PC-3 (cell line): Measurements from ENCODE around the gene RLIM. TPM values are rescaled to one million over a fixed set of nuclear protein-coding genes. Genes with fewer than 3 reads are reported as not detected.
"Not testable (repeated sequence)": the region's sequence is repeated elsewhere in the genome, so short reads cannot be mapped to it uniquely, and the experiment has no call there.

ENCODE experiments used
- ATAC-seq: fragments of 200-7000 bp; cut with Tn5 transposase; 2 replicates; pipeline ENCODE4 v1.9.1; 2020; ENCODE audit warnings: mild to moderate bottlenecking, moderate library complexity
- Bru-seq: library from RNA; stranded (reverse); fragments of 400-500 nt; gene quantifications from one replicate; lab custom pipeline; 2021; lab: Mats Ljungman, UMichigan
- BruChase-seq, 2 experiments: library from RNA; stranded (reverse); fragments of 400-500 nt; gene quantifications; one replicate each; lab custom pipeline; 2021; lab: Mats Ljungman, UMichigan
- BruUV-seq: library from RNA; stranded (reverse); fragments of 400-500 nt; replicated peaks from 2 replicates; lab custom pipeline; 2021; lab: Mats Ljungman, UMichigan
- CTCF ChIA-PET: fragments of 300-600 bp; sonication (Branson Sonifier 250); formaldehyde crosslinking; loops from one replicate; lab custom pipeline; 2022; ENCODE audit warnings: antibody characterized with exemption; lab: Charles Lee
- POLR2A ChIA-PET: fragments of 300-600 bp; sonication (Branson Sonifier 250); formaldehyde crosslinking; loops from one replicate; lab custom pipeline; 2022; ENCODE audit warnings: antibody characterized with exemption; ENCODE audit not compliant: unreplicated experiment; lab: Charles Lee
- DNase-seq: peaks from one replicate; pipeline ENCODE4 v3.0.0-alpha.2; 2015
- H2AFZ ChIP-seq: fragments of 300-600 bp; sonication (generic); 2 replicates; pipeline ENCODE4 v1.6.0; 2016; ENCODE audit warnings: antibody characterized with exemption, low read length
- H3F3A ChIP-seq: fragments of 300-600 bp; sonication (generic); one replicate; pipeline ENCODE4 v1.6.0; 2017; ENCODE audit warnings: antibody characterized with exemption, low read length, control low read depth, mild to moderate bottlenecking; ENCODE audit not compliant: unreplicated experiment
- H3K27ac ChIP-seq: fragments of 300-600 bp; sonication (generic); 2 replicates; pipeline ENCODE4 v1.5.1; 2016; ENCODE audit warnings: mild to moderate bottlenecking, low read length
- H3K27me3 ChIP-seq: fragments of 300-600 bp; sonication (generic); 2 replicates; pipeline ENCODE4 v1.6.1; 2016; ENCODE audit warnings: low read length, mixed read lengths
- H3K36me3 ChIP-seq: fragments of 300-600 bp; sonication (generic); 2 replicates; pipeline ENCODE4 v1.6.1; 2016; ENCODE audit warnings: low read depth, mixed run types, low read length, mixed read lengths
- H3K4me1 ChIP-seq: fragments of 300-600 bp; sonication (generic); 2 replicates; pipeline ENCODE4 v1.5.1; 2016; ENCODE audit warnings: low read length; ENCODE audit not compliant: insufficient read depth
- H3K4me2 ChIP-seq: fragments of 300-600 bp; sonication (generic); 2 replicates; pipeline ENCODE4 v1.6.0; 2016; ENCODE audit warnings: low read length
- H3K4me3 ChIP-seq: fragments of 300-600 bp; sonication (generic); 2 replicates; pipeline ENCODE4 v1.5.1; 2016; ENCODE audit warnings: mild to moderate bottlenecking, low read length, mixed read lengths
- H3K79me2 ChIP-seq: fragments of 300-600 bp; sonication (generic); 2 replicates; pipeline ENCODE4 v1.6.1; 2017; ENCODE audit warnings: low read length, mixed read lengths
- H3K9ac ChIP-seq: fragments of 300-600 bp; sonication (generic); 2 replicates; pipeline ENCODE4 v1.6.0; 2016; ENCODE audit warnings: mild to moderate bottlenecking, low read length
- H3K9me2 ChIP-seq: fragments of 300-600 bp; sonication (generic); replicated peaks from 2 replicates; pipeline ENCODE4 v1.6.1; 2016; ENCODE audit warnings: mixed run types, low read length, mixed read lengths
- H3K9me3 ChIP-seq: fragments of 300-600 bp; sonication (generic); 2 replicates; pipeline ENCODE4 v1.6.1; 2016; ENCODE audit warnings: low read length, mixed read lengths
- H4K20me1 ChIP-seq: fragments of 300-600 bp; sonication (generic); 2 replicates; pipeline ENCODE4 v1.6.1; 2016; ENCODE audit warnings: low read length, mixed read lengths
- CTCF ChIP-seq: fragments of 300-600 bp; sonication (generic); conservative IDR thresholded peaks from 2 replicates; pipeline ENCODE4 v1.5.1; 2017; ENCODE audit warnings: antibody characterized with exemption, low read depth, mild to moderate bottlenecking, low read length
- EZH2 ChIP-seq: fragments of 300-600 bp; sonication (generic); IDR thresholded peaks from one replicate; pipeline ENCODE4 v1.6.1; 2017; ENCODE audit warnings: antibody characterized with exemption, mild to moderate bottlenecking, low read length; ENCODE audit not compliant: unreplicated experiment
- EZH2phosphoT487 ChIP-seq: fragments of 300-600 bp; sonication (generic); IDR thresholded peaks from 2 replicates; pipeline ENCODE4 v1.6.1; 2018; ENCODE audit warnings: mild to moderate bottlenecking, antibody characterized with exemption, low read length, borderline replicate concordance
- intact Hi-C: fragments of 100-400 bp; cut with micrococcal nuclease; formaldehyde crosslinking; loops from 2 replicates; pipeline ENCODE4 v1.9.0; 2023
- long read RNA-seq: library from polyadenylated mRNA; unstranded; transcript quantifications from one replicate; pipeline ENCODE4 v2.0.0, GENCODE V29; 2021; ENCODE audit not compliant: unreplicated experiment
- total RNA-seq: library from RNA; depleted of rRNA; stranded (reverse); fragments of >200 nt; gene quantifications from 2 replicates; pipeline ENCODE4 v1.2.3, GENCODE V29; 2014; rRNA removed

RLIM gene
- 34.5 and 37.5 TPM in 2 replicates for total RNA-seq
- percentile 96 among the genes with signal in this experiment for Bru-seq, nascent RNA
- percentile 97 among the genes with signal in this experiment for BruChase-seq, experiment 1, labeled RNA remaining after a 6-hour chase
- BruChase-seq, experiment 2, labeled RNA remaining after a 2-hour chase = percentile 97 among the genes with signal in this experiment
- long read RNA-seq, full-length matches to known transcripts = 41 of 62 reads
- long read RNA-seq, partial matches to known transcripts = 0 of 62 reads
- long read RNA-seq, other reads (novel, unspliced or antisense) = 21 of 62 reads

GRCh38 chrX:74614093-74614909, at the start of gene RLIM:
RLIM (minus strand) TSS chrX:74614624; CDS start chrX:74595977, 18,647 bp downstream.
- peaks cover 14% of the 10 kb centered on the region for H3K4me1 ChIP-seq
- TSS peak; percentile 47 for BruUV-seq

GRCh38 chrX:74656079-74656745, 41.8 kb upstream of the RLIM start:
- Histone ChIP-seq H3K27ac (no peak overlapping the region), H3K4me2 (no peak overlapping the region), H3K27me3 (no peaks in the 10 kb centered on the region), H3K36me3 (no peaks in the 10 kb centered on the region), H2AFZ (no peak overlapping the region), H3K4me3 (no peak overlapping the region), H4K20me1 (no peaks in the 10 kb centered on the region), H3K4me1 (no peaks in the 10 kb centered on the region), H3F3A (no peaks in the 10 kb centered on the region), H3K9me3 (no peaks in the 10 kb centered on the region), H3K9me2 (no peaks in the 10 kb centered on the region), H3K79me2 (no peaks in the 10 kb centered on the region), H3K9ac (no peak overlapping the region)
- BruUV-seq = no TSS peak
- intact Hi-C loops = no loop called here
- DNase-seq (no peak), ATAC-seq (no peak)
- ChIA-PET POLR2A (no interaction called here), CTCF (no interaction called here)
- TF ChIP-seq EZH2phosphoT487 = no peak
- no peak for TF ChIP-seq EZH2
- no peak for TF ChIP-seq CTCF

More at GRCh38 chrX:74614093-74614909, at the start of gene RLIM:
- no peak for TF ChIP-seq CTCF
- no peak for TF ChIP-seq EZH2
- TF ChIP-seq EZH2phosphoT487 = no peak
- peaks cover 30% of the 10 kb centered on the region for H4K20me1 ChIP-seq
- H3F3A ChIP-seq = no peaks in the 10 kb centered on the region
- peak within 1 kb of the TSS; percentile 100 for H3K9ac ChIP-seq
- POLR2A ChIA-PET = no interaction called here
- H3K36me3 ChIP-seq = peaks cover 27% of the 10 kb centered on the region
- H3K9me2 ChIP-seq = no peaks in the 10 kb centered on the region
- peak within 1 kb of the TSS; percentile 83 for H3K27ac ChIP-seq
- no peaks in the 10 kb centered on the region for H3K27me3 ChIP-seq
- intact Hi-C loops = no loop called here
- no peaks in the 10 kb centered on the region for H3K9me3 ChIP-seq
- H2AFZ ChIP-seq = peak within 1 kb of the TSS; percentile 99
- ATAC-seq (peak; percentile 98), DNase-seq (peak; percentile 95)
- H3K79me2 ChIP-seq = peaks cover 55% of the 10 kb centered on the region
- CTCF ChIA-PET = no interaction called here
- peak within 1 kb of the TSS; percentile 98 for H3K4me2 ChIP-seq
- peak within 1 kb of the TSS; percentile 99 for H3K4me3 ChIP-seq

- H3F3A ChIP-seq, H3K27me3 ChIP-seq, DNase-seq, H3K9ac ChIP-seq, H4K20me1 ChIP-seq, H3K36me3 ChIP-seq, CTCF ChIA-PET, H3K4me3 ChIP-seq, H3K4me1 ChIP-seq, H3K79me2 ChIP-seq, POLR2A ChIA-PET, H3K9me3 ChIP-seq, intact Hi-C loops, H3K27ac ChIP-seq, BruUV-seq, H2AFZ ChIP-seq, H3K9me2 ChIP-seq, H3K4me2 ChIP-seq, ATAC-seq: not testable (repeated sequence)
Measured at GRCh38 chrX:74654953-74655352, 40.5 kb upstream of the RLIM start.
